Measurements from ENCODE around the gene ADD1.

ADD1 gene

GRCh38 chr4:2832981-2833670 is 10.5 kb upstream of the ADD1 start:
- no peak for TF ChIP-seq CTCF (IDR thresholded peaks at IDR 0.05; ENCODE audit: low read depth, low read length, missing control alignments)
- no peak overlapping the region for H3K4me3 ChIP-seq (ENCODE audit: low read depth, low read length)
- DNase-seq (ENCODE audit: low read depth), result no peak

GRCh38 chr4:2833671-2834000 is 10.0 kb upstream of the ADD1 start:
- DNase-seq (ENCODE audit: low read depth), result no peak
- no peak overlapping the region for H3K4me3 ChIP-seq (ENCODE audit: low read depth, low read length)
- no peak for TF ChIP-seq CTCF (IDR thresholded peaks at IDR 0.05; ENCODE audit: low read depth, low read length, missing control alignments)

- DNase-seq (ENCODE audit: low read depth), result no peak
- no peak overlapping the region for H3K4me3 ChIP-seq (ENCODE audit: low read depth, low read length)
These were observed 9.4 kb upstream of the ADD1 start for GRCh38 chr4:2834001-2834921.

GRCh38 chr4:2835978-2836377 is 7.7 kb upstream of the ADD1 start:
- no peak for DNase-seq (ENCODE audit: low read depth)
- no peak overlapping the region for H3K4me3 ChIP-seq (ENCODE audit: low read depth, low read length)
- no peak for TF ChIP-seq CTCF (IDR thresholded peaks at IDR 0.05; ENCODE audit: low read depth, low read length, missing control alignments)

More at GRCh38 chr4:2834001-2834921, 9.4 kb upstream of the ADD1 start:
- TF ChIP-seq CTCF (IDR thresholded peaks at IDR 0.05; ENCODE audit: low read depth, low read length, missing control alignments), result no peak

GRCh38 chr4:2836391-2836859 is 7.2 kb upstream of the ADD1 start:
- H3K4me3 ChIP-seq (ENCODE audit: low read depth, low read length), result no peak overlapping the region
- TF ChIP-seq CTCF (IDR thresholded peaks at IDR 0.05; ENCODE audit: low read depth, low read length, missing control alignments), result no peak
- no peak for DNase-seq (ENCODE audit: low read depth)

GRCh38 chr4:2837110-2837903 is 6.3 kb upstream of the ADD1 start:
- DNase-seq (ENCODE audit: low read depth), result no peak
- no peak for TF ChIP-seq CTCF (IDR thresholded peaks at IDR 0.05; ENCODE audit: low read depth, low read length, missing control alignments)

More at GRCh38 chr4:2837110-2837903, 6.3 kb upstream of the ADD1 start:
- no peak overlapping the region for H3K4me3 ChIP-seq (ENCODE audit: low read depth, low read length)

Measured in GM12864 (cell line).